HUES64 (cell line): ENCODE data around the gene BRD9.

Experiments used
- H3K27ac ChIP-seq: 2 replicates; pipeline ENCODE4 v1.7.0; 2013; ENCODE audit warnings: low read depth, low read length, inconsistent platforms
- H3K27me3 ChIP-seq: 2 replicates; pipeline ENCODE4 v1.6.1; 2013; ENCODE audit warnings: mild to moderate bottlenecking, low read length; ENCODE audit not compliant: insufficient read depth
- H3K36me3 ChIP-seq: 2 replicates; pipeline ENCODE4 v1.6.1; 2013; ENCODE audit warnings: mild to moderate bottlenecking, low read length; ENCODE audit not compliant: insufficient read depth
- H3K4me1 ChIP-seq: 2 replicates; pipeline ENCODE4 v1.6.1; 2013; ENCODE audit warnings: mild to moderate bottlenecking, low read length, moderate library complexity; ENCODE audit not compliant: insufficient read depth
- H3K4me3 ChIP-seq: 2 replicates; pipeline ENCODE4 v1.5.1; 2013; ENCODE audit warnings: mild to moderate bottlenecking, low read length, moderate library complexity
- H3K9ac ChIP-seq: 2 replicates; pipeline ENCODE4 v1.6.1; 2013; ENCODE audit warnings: mild to moderate bottlenecking, low read depth, low read length
- H3K9me3 ChIP-seq: 2 replicates; pipeline ENCODE4 v1.6.1; 2013; ENCODE audit warnings: low read depth, low read length; ENCODE audit not compliant: insufficient read depth
- whole genome bisulfite sequencing: fragments of 150-250, 120-280 bp; methylation state at CpG from one replicate; pipeline ENCODE4 v1.1.7; 2013; ENCODE audit warnings: missing lambda C conversion rate; 5-methylcytosine and 5-hydroxymethylcytosine counted together

BRD9 gene

GRCh38 chr5:893137-893506, 521 bp upstream of the BRD9 start:
- Histone ChIP-seq H3K9ac (peak overlapping the region; percentile 97), H3K36me3 (peaks cover 68% of the 10 kb centered on the region), H3K27ac (peak overlapping the region; percentile 41; the same call in 1 of the 2 replicates), H3K4me3 (peak overlapping the region; percentile 84), H3K9me3 (no peaks in the 10 kb centered on the region), H3K27me3 (no peaks in the 10 kb centered on the region), H3K4me1 (peaks cover 10% of the 10 kb centered on the region; the same call in 1 of the 2 replicates)
- WGBS: 2% methylated on average over 31 of the region's 31 CpGs

- Histone ChIP-seq H3K9me3 (no peaks in the 10 kb centered on the region), H3K27ac (peak overlapping the region; percentile 92), H3K36me3 (peaks cover 79% of the 10 kb centered on the region), H3K4me3 (peak overlapping the region; percentile 84), H3K27me3 (no peaks in the 10 kb centered on the region), H3K4me1 (peaks cover 10% of the 10 kb centered on the region; the same call in 1 of the 2 replicates), H3K9ac (peak overlapping the region; percentile 97)
- WGBS: 4% methylated on average over 25 of the region's 25 CpGs
Measured at GRCh38 chr5:891837-892393, 686 bp downstream of the BRD9 start.

DNA sequence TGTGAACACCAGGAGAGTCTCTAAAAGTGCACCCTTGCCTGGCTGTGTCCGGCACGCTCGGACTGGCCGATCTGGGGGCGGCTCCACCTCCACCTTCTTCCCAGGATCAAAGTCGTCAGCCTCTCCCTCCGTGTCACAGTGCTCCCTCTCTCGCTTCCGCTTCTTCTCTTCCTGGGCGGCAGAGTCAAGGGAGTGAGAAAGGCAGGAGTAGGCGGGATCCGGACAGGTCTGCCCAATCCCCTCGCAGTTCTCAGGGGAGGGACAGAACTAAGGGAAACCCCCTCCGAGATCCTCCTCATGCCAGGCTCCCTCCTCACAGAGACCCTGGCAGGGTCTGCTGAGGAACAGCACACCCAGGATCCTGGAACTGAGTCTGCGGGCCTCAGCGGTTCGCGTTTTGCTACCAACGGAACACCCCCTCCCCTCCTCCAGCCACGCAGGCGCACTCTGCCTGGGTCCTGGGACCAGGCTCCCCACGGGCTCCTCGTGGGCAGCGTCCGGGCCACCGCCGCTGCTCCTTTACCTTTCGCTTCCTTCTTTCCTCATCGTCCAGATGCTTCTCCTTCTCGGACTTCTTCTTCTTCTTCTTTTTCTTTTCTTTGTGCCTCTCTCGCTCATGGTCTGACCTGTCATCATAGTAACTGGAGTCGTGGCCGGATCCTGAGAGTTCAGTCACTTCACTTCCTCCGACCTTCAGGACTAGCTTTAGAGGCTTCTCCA, 1.3 kb downstream of the BRD9 start:
- Histone ChIP-seq H3K27ac (no peak overlapping the region), H3K27me3 (no peaks in the 10 kb centered on the region), H3K9ac (peak overlapping the region; percentile 97), H3K36me3 (peaks cover 79% of the 10 kb centered on the region), H3K4me3 (peak overlapping the region; percentile 84), H3K9me3 (no peaks in the 10 kb centered on the region), H3K4me1 (peaks cover 10% of the 10 kb centered on the region; the same call in 1 of the 2 replicates)
- WGBS: 39% methylated on average over 33 of the region's 34 CpGs

DNA sequence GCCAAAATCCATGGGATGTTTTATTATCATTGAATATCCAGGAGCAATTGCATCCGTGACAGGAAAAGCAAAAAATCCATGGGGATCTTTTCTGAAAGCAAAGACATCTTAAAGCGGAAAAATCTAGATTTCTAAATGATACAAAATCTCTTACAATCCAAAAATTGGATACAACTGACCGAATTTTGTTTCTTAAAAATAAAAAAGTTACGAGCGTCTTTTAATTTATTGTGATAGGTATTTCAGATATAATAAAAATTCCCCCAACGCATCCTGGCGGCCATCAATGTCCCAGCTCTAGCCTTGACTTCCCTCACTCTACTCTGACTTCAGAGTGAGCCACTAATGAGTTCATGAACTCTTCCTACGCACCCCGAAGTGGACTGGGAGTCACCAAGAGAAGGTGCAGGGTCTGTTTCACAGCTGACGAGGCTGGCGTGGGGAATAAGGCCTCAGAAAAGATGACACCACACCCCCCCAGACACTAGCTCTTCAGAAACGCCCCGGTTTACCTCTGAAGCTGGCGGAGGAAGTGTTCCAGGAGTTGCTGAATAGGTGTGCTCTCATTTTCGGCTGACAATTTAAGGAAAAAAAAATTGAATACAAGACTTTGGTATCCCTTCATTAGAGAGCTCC, 3.4 kb downstream of the BRD9 start:
- no peaks in the 10 kb centered on the region for H3K9me3 ChIP-seq
- WGBS: 94% methylated on average over 12 of the region's 15 CpGs
- peaks cover 10% of the 10 kb centered on the region; the same call in 1 of the 2 replicates for H3K4me1 ChIP-seq
- no peak overlapping the region for H3K4me3 ChIP-seq
- no peak overlapping the region for H3K9ac ChIP-seq
- H3K27me3 ChIP-seq: no peaks in the 10 kb centered on the region
- peaks cover 79% of the 10 kb centered on the region for H3K36me3 ChIP-seq
- no peak overlapping the region for H3K27ac ChIP-seq

DNA sequence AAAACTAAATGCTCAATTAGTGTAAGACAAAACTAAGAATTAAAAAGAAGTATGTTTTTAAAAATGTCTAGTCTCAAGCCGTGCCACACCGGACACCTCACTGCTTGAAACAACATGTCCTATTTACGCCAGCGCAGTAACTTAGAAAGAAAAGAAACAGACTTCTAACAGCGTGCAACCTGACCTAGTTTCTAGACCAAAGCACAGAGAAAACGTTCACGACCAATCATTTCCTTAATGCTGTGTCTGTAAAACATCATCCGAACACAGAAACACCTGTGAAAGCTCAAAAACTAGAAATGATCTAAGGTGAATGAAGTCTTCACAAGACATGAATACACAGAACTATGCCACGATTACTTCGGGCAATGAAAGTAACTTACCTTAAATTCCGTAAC, 4.0 kb downstream of the BRD9 start:
- Histone ChIP-seq H3K36me3 (peaks cover 80% of the 10 kb centered on the region), H3K4me3 (no peak overlapping the region), H3K9me3 (no peaks in the 10 kb centered on the region), H3K4me1 (peaks cover 6% of the 10 kb centered on the region; the same call in 1 of the 2 replicates), H3K9ac (no peak overlapping the region), H3K27ac (no peak overlapping the region), H3K27me3 (no peaks in the 10 kb centered on the region)
- WGBS: 97% methylated on average over 11 of the region's 11 CpGs

DNA sequence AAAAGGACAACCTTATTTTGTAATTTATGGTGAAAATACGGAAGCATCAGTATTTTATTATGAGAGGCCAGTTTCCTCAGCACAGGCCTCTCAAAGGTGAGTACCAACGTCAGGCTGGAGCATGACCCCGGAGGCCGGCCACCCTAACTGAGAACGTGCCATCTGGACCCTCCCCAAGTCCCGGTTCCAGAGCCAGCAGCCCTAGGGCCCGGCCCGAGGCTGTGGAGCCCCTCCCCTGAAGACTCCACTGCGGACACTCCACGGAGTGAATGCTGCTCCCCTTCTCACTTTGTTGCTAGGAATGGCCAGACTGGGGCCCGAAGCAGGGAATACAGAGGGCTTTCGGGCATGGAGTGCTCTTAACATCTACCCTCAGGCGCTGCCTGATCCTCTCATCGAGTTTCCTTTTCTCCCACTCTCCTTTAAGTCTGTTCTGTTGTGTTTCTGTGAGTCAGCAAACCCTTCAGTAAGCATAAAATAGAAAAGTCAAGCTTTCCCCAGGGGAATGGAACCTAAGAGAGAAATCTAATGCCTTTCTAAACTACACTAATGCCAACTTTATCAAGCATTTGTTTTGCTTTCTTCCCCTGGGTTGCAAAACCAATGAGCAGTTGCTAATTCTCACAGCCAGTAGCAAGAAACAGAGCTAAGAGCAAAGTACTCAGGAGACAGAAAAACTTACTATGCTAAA, 4.5 kb downstream of the BRD9 start:
- no peak overlapping the region for H3K27ac ChIP-seq
- H3K4me3 ChIP-seq: no peak overlapping the region
- H3K36me3 ChIP-seq: peaks cover 85% of the 10 kb centered on the region
- 96% methylated on average over 14 of the region's 14 CpGs for WGBS
- H3K9ac ChIP-seq: no peak overlapping the region
- no peaks in the 10 kb centered on the region for H3K9me3 ChIP-seq
- H3K4me1 ChIP-seq: 0 out of 2 replicates have a peak, but pooled peaks cover 4% of the 10 kb centered on the region
- no peaks in the 10 kb centered on the region for H3K27me3 ChIP-seq

DNA sequence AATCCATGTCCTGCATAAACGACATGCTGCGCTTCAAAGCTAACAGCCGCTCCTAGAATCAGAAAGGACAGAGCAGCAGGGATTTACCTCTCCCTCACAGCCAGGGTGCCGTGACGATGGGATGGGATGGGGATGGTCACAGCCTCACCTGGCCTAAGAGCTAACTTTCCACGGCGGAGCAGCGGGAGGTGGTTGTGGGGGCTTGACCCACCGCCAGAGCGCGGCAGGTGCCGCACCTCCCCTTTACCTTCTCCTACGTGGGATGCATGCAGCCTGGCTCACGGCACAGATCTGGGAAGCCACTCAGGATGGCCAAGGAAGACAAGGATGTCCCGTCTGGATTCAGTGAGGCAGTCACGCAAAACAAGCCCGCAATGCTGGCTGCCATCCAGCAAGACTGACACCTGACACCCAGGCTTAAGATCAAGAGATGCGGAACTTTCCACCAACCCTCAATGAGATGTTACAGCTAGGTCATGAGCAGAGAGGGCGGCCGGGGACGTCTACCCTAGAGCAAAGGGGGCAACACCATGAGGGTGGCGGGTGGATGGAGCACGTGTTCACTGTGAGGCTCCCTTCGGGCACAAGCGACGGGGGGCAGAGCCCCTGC, 5.8 kb downstream of the BRD9 start:
- Histone ChIP-seq H3K36me3 (peaks cover 98% of the 10 kb centered on the region), H3K4me1 (0 out of 2 replicates have a peak, but pooled peaks cover 4% of the 10 kb centered on the region), H3K27me3 (no peaks in the 10 kb centered on the region), H3K9me3 (no peaks in the 10 kb centered on the region), H3K9ac (no peak overlapping the region), H3K27ac (no peak overlapping the region), H3K4me3 (no peak overlapping the region)
- 96% methylated on average over 26 of the region's 26 CpGs for WGBS

DNA sequence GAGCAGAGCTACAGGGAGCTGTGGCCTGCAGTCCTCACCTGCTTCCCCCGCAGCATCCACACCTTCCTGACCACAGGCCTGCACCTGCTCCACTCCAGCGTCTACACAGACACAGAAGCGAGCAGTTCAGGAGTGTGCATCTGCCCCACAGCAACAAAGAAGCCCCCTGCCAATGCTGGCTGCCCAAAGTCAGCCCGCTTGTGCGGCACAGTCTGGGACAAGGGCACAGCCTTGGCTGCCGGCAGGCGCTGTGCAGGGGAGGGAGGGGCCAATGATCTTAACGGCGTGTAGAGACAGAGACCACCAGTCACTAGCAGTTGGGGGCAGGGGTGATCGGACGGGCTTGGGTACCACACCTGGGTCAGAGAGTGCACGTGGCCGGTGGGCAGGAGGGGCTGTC, 6.6 kb downstream of the BRD9 start:
- no peaks in the 10 kb centered on the region for H3K9me3 ChIP-seq
- WGBS: 95% methylated on average over 13 of the region's 13 CpGs
- H3K4me3 ChIP-seq: no peak overlapping the region
- H3K27me3 ChIP-seq: no peaks in the 10 kb centered on the region
- H3K4me1 ChIP-seq: no peaks in the 10 kb centered on the region
- peaks cover 100% of the 10 kb centered on the region for H3K36me3 ChIP-seq
- H3K27ac ChIP-seq: no peak overlapping the region
- H3K9ac ChIP-seq: no peak overlapping the region

GRCh38 chr5:885529-885928, 7.1 kb downstream of the BRD9 start:
- Histone ChIP-seq H3K27ac (no peak overlapping the region), H3K4me1 (no peaks in the 10 kb centered on the region), H3K4me3 (no peak overlapping the region), H3K9me3 (no peaks in the 10 kb centered on the region), H3K36me3 (peaks cover 100% of the 10 kb centered on the region), H3K9ac (no peak overlapping the region), H3K27me3 (no peaks in the 10 kb centered on the region)
- 95% methylated on average over 13 of the region's 13 CpGs for WGBS

- no peaks in the 10 kb centered on the region for H3K9me3 ChIP-seq
- H3K4me3 ChIP-seq: no peak overlapping the region
- peaks cover 98% of the 10 kb centered on the region for H3K36me3 ChIP-seq
- H3K4me1 ChIP-seq: no peaks in the 10 kb centered on the region
- 96% methylated on average over 18 of the region's 18 CpGs for WGBS
- H3K27me3 ChIP-seq: no peaks in the 10 kb centered on the region
- no peak overlapping the region for H3K27ac ChIP-seq
- H3K9ac ChIP-seq: no peak overlapping the region
Measured at GRCh38 chr5:885127-885442, 7.5 kb downstream of the BRD9 start.
